HG03439 (cell line): ENCODE data around the gene PTPRG.
"Not testable (repeated sequence)": the region's sequence is repeated elsewhere in the genome, so short reads cannot be mapped to it uniquely, and the experiment has no call there.

Experiments used
- ATAC-seq: cut with Tn5 transposase; IDR thresholded peaks from one replicate; pipeline ENCODE4 v1.9.1; 2021; ENCODE audit warnings: mild to moderate bottlenecking, moderate library complexity; ENCODE audit not compliant: unreplicated experiment

Gene PTPRG

GRCh38 chr3:61716693-61717092 lies 155.3 kb downstream of the PTPRG start:
- not testable (repeated sequence) for ATAC-seq

DNA sequence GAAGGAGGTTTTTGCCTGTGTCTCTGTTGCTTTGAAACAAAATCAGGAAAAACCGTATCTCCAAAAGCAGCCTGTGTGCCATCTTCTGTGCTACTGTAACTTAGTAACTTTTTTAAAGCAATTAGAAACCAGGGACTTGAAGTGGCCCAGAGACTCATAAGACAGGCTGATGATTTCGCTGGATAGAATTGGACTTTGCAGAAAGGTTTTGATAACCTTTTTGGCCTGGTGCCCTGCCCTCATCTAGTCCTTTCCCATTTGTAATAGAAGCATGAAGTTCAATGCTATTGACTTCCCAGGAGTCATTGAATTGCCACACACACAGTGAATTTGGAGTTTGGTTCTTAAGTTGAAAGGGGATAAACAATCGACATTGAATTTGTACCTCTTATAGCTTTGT lies 157.2 kb downstream of the PTPRG start:
- no peak for ATAC-seq

GRCh38 chr3:61719278-61719977 lies 158.1 kb downstream of the PTPRG start:
- ATAC-seq: no peak

- no peak for ATAC-seq
These were observed 161.7 kb downstream of the PTPRG start for GRCh38 chr3:61723038-61723437.

- no peak for ATAC-seq
These were observed 162.8 kb downstream of the PTPRG start for GRCh38 chr3:61724183-61724582.

DNA sequence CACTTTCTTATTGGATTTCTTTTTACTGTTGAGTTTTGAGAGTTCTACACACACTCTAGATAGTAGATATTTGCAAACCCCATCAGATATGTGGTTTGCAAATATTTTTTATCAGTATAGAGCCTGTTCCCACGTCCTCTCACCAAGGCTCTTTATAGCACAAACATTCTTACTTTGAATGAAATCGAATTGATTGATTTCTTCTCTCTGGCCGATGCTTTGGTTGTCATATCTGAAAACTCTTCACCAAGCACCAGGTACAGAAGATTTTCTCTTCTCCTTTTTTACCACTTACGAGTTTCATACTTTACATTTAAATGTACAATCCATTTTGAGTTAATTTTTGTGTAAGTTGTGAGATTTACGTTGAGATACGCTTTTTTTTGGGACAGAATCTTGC lies 163.4 kb downstream of the PTPRG start:
- ATAC-seq: no peak

GRCh38 chr3:61725851-61726333 lies 164.5 kb downstream of the PTPRG start:
- ATAC-seq: no peak

DNA sequence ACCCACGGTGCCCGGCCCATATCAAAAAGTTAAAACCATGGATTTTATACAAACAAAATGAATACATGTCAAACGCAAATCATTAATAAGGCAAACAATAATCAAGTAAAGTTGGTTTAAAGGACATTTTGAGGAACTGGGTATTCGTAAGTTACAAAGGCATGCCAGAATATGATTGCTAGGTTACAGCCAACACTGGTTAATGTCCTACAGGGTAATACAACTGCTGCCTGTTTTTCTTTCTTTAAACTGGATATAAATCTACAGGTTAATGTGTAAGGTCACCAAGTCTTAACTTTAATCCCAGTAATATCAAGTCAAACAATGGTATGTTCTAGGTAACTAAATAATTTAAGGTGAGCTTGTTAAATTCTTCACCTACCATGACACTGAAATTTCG lies 166.1 kb downstream of the PTPRG start:
- no peak for ATAC-seq

- no peak for ATAC-seq
These were observed 167.8 kb downstream of the PTPRG start for GRCh38 chr3:61729038-61729634.

DNA sequence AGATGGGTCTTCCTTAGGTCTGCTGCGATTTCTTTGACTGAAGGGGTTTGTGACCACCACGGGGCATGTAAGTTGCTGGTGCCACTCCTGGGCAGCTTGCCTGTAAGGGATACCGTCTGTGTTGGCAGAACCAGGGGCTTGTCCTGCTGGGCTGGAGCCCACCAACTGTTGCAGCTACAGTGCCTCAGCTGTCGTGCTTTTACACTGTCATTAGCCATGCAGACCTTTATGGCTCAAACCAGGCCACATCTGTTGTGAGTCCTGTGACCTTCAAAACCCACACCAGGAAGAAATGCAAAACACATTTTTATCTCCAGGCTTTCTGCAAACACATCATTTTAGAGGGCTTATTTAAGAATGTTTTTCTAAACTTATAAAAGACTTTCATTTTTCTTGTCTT lies 168.7 kb downstream of the PTPRG start:
- ATAC-seq: no peak

- no peak for ATAC-seq
These were observed 169.3 kb downstream of the PTPRG start for GRCh38 chr3:61730577-61731231.

DNA sequence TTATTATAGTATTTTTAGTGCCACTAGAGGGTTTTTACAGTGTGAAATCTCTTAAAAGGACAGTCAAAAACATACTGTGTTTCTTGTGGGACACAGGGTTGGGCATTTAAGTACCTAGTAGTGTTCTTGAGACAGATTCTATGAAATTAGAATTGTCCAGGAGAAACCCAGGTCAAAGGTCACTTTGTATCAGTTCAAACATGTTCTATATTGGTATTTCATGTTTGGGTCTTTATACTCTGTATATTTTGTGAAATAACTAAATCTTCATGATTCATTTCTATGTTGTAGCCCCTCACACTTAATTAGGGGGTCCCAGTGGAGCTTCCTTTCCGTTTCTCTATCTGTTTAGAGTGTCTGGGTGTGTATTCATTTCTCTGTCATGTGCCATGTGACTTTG lies 171.6 kb downstream of the PTPRG start:
- ATAC-seq: no peak

- no peak for ATAC-seq
These were observed 172.5 kb downstream of the PTPRG start for GRCh38 chr3:61733876-61734275.

GRCh38 chr3:61734749-61735686 lies 173.6 kb downstream of the PTPRG start:
- ATAC-seq: no peak

DNA sequence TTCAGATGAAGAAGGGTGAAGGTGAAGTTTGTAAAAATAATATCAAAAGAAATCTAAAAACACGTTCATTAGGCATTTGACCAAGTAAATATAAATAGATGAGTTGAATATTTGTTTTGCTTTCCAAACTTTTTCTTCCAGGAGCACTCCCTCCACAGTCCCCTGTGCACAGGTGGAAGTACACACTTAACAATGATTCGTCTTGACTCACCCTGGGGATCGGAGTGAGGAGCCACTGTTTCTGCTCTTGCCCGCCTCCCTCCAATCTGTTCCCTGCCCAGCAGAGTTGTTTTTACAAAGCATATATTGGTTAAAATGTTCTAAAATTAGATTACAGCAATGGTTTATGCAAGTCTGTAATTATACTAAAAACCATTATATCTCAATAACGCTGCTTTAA lies 175.1 kb downstream of the PTPRG start:
- no peak for ATAC-seq

DNA sequence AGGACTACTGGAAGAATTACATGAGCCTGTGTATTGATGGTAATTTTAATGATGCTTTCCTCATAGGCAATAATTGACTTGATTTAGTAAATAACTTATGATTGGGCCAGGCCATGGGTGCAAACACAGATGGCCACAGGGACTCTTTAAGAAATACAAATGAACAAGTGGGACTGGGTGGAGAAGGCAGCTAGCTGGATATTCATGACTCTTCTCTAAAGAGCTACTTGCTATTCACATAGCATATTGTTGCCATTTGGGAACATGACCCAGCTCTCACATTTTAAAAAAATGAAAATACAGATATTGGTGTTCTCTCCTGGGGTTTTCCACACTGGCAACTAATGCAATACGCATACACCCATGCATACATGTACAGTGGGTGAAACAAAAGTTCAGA lies 178.3 kb downstream of the PTPRG start:
- no peak for ATAC-seq

- ATAC-seq: no peak
These were observed 179.1 kb downstream of the PTPRG start for GRCh38 chr3:61740494-61740893.

DNA sequence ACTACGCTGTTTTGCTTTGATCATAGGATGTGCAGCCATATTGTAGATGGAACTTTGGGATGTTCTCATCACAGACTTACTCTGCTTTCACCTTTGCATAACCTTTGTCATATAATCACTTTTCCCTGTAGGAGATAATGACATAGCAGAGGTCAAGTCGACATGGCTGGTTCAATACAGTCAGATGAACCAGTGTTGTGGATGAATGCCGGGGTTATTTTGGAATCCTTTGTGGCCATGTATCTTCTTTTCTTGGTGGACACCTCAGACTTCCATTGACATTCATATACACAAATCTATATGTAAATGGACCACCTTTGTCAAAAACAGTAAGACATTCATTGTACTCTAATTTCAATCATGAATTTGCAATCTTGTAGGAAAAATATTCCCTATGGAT lies 180.2 kb downstream of the PTPRG start:
- no peak for ATAC-seq

DNA sequence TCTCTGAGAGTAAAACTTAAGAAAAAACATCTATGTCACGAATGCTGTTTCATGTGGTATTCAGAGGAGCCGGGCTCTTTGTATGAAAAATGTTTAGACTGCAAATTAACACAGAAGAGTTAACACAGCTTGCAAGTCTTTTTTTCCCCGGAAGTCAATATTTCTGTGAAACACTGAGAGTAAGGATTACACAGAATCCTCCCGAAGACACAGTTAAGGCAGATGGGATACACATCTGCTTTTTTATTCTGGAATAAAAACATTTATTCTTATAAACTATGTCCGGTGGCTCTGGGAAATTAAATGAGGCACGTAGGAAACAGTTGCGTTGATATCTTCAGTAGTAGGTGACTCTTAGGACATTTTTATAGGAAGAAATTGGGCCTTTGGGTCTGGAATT lies 180.6 kb downstream of the PTPRG start:
- no peak for ATAC-seq

DNA sequence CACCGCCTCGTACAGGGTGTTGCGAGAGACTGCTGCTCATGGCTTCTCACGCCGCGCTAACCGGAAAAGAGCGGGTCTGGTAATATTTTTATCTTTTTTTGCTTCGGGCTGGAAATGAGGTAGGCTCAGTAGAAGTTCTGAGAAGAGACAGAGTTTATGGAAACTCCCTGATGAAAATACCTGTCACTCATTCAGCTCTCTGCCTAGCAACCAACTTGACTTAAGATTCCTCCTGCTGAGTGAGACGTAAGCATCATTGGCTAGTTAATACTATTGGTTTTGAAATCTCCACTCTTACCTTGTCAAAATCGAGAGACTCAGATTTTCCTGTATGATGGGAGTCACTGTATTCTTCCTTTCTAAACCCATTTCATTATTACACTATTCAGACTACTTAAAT lies 181.7 kb downstream of the PTPRG start:
- ATAC-seq: no peak

DNA sequence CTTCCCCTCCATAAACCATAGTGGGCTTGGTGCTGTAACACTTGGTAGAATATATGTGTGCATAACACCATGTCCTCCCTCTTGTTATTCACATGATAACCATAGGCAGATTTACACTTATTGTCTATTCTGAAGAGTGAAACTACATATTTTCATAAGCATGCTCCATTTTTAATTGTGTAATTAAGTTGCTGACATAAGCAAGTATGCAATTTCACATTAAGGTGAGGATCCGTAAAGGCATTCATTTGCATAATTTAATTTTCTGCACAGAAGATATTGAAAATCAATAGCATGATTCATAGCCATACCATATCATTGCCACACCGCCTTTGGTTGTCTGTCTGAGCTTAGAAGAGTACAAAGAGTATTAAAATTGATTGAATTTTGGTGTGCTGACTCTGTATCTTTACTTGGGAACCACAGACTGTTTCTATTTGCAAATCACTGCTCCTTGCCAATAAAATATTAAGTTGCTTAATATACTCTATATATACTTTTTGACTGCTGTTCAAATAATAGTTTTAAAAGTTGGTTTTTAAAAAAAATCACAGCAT lies 182.4 kb downstream of the PTPRG start:
- no peak for ATAC-seq
